Activated CD4-positive, alpha-beta T cell treated with anti-CD3 and anti-CD28 coated beads, Interleukin-2, amount 50 U/mL, for 1 hour (primary cell): ENCODE results near the gene SUSD2.
"Not testable (repeated sequence)": the region's sequence is repeated elsewhere in the genome, so short reads cannot be mapped to it uniquely, and the experiment has no call there.

Experiments
- DNase-seq: peaks from one replicate; pipeline ENCODE4 v3.0.0-alpha.2; 2020

Gene SUSD2, protein sequence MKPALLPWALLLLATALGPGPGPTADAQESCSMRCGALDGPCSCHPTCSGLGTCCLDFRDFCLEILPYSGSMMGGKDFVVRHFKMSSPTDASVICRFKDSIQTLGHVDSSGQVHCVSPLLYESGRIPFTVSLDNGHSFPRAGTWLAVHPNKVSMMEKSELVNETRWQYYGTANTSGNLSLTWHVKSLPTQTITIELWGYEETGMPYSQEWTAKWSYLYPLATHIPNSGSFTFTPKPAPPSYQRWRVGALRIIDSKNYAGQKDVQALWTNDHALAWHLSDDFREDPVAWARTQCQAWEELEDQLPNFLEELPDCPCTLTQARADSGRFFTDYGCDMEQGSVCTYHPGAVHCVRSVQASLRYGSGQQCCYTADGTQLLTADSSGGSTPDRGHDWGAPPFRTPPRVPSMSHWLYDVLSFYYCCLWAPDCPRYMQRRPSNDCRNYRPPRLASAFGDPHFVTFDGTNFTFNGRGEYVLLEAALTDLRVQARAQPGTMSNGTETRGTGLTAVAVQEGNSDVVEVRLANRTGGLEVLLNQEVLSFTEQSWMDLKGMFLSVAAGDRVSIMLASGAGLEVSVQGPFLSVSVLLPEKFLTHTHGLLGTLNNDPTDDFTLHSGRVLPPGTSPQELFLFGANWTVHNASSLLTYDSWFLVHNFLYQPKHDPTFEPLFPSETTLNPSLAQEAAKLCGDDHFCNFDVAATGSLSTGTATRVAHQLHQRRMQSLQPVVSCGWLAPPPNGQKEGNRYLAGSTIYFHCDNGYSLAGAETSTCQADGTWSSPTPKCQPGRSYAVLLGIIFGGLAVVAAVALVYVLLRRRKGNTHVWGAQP

DNA sequence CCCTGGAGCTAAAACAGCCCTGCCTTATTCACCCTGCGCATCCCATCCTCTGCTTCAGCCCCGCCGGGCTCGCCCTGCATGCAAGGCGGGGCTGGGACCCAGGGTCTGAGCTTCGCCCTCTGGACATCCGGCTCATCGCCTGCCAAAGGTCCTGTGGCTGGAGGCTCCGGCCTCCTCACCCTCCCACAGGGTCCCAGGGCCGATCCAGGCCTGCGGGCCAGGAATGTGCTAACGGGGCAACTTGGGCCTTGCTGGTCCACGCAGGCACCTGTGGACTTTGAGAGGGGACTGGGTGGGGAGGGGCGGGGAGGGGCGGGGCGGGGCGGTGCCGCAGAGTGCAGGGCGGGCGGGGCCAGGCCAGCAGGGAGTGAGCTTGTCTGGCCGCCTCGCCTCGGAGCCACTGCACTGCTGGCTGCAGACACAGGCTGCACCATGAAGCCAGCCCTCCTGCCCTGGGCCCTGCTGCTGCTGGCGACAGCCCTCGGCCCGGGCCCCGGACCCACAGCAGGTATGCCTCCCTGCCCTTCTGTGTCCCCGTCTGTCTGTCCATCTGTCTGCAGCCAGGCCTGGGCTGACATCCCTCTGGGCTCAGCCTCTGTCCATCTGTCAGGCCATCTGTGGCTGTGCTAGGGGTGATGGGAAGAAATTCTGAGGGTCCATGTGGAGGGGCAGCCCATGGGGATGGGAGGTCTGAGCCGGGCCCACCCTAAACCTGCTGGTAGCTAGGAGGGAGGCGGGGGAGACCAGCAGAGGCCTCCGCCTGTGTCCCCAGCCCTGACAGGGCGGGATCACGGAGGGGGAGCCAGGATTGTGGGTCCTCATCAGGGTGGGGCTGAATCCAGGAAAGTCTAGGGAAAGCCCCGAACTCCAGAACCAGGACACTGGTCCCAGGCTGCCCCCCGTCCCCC, at the start of gene SUSD2:
TSS of gene SUSD2 (plus strand) at position 400 of the 908 bp plus-strand sequence. CDS start at position 433, 33 bp downstream.
- no peak for DNase-seq

DNA sequence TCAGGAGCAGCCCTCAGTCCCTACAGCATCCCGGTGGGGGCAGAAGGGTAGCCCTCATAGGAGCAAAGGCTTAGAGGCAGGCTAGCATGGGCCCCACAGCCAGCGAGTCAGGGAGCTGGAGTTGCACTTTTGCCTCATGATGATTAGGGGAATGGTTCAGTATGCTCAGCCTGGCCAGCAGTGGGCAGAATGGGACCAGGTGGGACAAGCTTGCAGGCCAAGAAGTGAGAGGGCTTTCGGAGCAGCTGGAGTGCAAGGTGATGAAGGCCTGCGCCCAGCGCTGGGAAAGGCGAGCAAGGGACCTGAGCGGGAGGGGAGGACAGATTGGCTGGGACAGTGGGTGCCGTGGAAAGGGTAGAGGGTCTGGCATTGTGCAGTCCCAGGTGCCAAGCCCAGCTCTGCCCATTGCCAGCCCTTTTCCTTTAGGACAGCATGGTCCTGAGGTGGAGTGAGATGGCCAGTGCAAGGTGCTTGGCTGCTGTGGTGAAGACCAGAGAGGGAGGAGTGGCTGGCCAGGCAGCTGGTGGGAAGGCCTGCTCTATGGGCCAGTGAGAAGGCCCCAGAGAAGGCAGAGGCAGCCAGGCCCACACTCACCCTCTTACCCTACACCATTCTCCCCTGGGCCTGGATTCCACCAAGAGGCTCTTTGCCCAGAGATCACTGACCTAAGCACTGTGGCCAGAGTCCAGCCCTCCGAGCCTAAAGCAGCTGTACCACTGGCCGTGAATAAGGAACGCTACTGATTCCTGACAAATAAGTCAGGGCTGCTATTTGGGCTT, 47.9 kb upstream of the SUSD2 start:
- DNase-seq = peak; percentile 49

DNA sequence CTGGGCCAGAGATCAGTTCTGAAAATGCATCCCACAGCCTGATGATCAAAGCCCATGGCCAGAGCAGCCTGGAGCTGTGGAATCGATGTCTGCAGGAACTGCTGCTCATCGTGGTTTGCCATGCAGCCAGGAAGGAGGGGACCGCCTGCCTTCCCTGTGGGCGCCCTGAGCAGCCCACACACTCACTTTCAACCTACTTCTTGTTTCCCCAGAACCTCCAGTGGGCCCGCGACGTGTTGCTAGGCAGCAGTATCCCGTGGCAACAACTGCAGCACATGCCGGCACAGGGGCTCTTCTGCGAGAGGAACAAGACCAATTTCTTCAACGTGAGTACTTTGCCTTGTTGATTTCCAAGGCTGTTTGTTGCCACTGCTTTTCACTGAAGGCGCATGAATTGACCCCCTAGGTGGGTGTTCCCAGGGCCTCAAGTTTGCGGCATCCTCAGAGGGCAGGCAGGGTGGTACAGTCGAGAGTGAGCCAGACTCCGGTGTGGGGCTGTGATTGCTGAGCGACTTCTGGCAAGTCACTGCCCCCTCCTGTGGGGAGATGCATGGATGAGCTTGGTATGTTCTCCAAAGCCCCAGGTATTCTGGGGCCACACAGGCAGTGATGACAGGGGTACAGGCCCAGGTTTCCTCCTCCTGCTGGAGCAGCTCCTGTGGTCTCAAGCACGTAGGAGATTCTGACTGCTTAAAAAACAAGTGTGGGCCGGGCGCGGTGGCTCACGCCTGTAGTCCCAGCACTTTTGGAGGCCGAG, 47.0 kb upstream of the SUSD2 start:
- peak; percentile 74 for DNase-seq

DNA sequence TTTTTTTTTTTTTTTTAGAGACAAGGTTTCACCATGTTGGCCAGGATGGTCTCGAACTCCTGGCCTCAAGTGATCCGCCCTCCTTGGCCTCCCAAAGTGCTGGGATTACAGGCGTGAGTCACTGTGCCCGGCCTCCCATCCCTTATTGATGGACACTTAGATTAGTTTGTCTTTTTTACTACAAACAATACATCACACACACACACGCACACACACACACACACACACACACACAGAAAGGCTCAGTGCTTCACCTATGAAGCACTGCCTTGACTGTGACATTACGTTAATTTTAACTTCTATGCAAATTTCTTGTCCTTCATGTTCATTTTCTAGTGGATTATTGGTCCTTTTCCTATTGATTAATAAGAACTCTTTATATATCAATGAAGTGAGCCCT, 44.8 kb upstream of the SUSD2 start:
- DNase-seq = not testable (repeated sequence)

DNA sequence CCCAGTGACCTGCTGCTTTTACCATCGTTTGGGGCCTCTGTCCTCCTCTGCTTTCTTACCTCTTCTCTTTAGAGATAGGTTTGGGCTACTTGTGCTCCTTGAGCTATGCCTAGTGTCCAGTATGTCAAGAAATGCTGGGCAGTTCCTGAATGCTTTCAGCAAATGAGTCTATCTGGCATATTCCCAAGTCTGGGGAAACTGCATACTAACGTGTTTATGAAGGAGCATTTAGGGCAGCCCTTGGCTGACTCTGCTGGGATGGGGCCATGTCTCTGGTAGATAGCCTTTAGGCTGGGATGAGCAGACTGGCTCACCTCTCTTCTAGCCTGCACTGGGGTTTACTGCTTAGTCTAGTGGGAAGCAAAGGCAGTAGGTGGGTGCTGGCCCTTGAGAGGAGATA, 43.7 kb upstream of the SUSD2 start:
- DNase-seq = no peak

DNA sequence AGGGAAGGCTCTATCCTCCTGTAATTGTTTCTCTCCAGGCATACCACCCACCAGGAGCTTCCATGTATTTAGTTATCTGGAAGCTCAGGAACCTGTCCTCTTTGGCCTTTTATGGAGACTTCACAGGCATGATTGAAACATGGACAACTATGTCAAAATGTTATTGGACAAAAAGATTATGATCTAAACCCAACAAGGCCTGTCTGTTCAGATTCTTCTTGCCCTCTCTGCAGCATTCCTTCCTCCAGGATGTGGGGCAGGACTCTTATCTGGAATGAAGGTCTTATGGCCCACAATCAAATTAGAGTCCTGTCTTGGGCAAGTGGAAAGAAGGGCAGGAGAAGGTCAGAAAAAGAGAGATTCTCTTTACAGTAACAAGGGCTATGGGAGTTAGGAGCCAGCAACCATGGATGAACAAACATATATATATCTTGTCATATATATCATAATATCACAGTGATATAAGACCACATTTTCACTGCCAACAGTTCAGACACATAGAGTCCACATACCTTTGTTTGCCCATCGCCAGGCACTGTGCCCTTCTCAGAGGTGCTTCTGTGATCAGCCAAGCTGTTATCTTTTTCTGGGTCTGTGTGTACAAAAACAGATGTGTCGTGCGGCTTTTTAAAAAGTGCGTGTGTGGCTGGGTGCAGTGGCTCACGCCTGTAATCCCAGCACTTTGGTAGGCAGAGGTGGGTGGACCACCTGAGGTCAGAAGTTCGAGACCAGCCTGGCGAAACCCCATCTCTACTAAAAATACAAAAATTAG, 42.5 kb upstream of the SUSD2 start:
- no peak for DNase-seq

DNA sequence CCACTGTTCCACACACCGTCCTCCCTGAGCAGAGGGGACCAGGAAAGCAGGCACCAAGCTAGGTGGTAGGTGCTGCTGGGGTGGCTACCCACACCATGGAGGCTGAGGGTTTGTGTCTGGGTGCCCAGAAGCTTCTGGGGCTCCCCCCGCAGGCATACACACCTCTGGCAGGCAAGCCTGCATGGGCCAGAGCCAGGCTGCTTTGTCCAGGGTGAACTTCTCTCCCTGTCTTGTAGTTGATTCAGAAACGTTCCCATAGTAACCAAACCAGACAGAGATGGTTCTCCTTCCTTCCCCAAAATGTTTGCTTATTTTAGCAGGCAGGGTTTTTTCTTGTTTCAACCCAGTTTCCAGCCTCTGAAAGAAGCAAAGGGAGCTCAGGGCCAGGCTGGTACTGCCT, 40.9 kb upstream of the SUSD2 start:
- DNase-seq = no peak

DNA sequence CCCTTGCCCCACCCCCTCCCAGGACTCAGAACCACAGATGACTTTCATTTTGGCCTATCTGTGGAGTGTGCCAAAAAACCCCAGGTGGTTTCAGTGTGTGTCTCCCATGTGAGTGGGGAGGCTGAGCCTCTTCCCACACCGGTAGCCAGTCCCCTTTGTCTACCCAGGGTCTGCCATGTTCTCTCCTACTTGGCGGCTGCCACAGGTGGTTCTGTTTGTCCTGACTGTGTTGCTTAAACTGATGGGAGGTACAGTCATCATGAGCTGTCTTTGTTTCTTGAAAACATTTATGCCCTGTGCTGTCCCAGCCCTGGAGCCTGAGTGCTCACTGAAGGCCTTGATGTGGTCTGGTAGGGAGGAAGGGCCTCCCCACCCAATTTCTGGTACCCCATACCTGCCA, 39.7 kb upstream of the SUSD2 start:
- DNase-seq = no peak

DNA sequence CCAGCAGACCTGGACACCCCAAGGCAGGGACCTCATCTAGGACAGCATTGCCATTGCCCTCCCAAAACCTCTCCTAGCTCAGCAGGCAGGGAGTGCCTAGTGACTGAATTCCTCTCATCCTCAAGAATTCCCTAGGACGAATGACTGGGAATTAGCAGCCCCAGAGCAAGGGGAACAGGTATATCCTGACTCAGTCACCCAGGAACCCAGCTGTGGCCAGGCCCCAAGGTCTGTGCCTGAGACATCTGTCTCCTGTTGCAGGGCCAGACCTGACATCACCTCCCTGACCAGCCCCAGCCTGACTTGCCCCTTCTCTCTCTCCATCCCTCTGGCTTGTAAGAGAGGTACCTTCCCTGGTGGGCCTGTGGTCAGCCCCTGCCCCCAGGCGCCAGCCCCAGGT, 39.0 kb upstream of the SUSD2 start:
- no peak for DNase-seq

DNA sequence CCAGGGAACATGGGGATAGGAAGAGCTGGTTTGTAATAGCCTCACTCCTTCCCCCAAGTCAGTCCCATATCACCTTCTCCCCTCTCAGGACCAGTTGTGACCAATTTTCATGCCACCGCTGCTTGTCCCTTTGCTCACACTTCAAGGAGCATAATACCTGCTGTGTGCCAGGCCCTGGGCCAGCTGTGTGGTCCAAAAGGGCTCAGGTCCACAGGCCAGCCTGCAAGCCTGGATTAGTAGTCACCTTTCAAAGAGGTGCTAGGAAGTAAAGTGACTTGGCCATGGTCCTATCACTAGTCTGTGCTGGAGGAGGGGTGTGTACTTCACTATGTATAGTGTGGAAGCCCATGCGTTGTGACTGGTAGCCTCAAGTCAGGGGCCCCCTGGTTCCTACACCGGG, 38.5 kb upstream of the SUSD2 start:
- DNase-seq = no peak

DNA sequence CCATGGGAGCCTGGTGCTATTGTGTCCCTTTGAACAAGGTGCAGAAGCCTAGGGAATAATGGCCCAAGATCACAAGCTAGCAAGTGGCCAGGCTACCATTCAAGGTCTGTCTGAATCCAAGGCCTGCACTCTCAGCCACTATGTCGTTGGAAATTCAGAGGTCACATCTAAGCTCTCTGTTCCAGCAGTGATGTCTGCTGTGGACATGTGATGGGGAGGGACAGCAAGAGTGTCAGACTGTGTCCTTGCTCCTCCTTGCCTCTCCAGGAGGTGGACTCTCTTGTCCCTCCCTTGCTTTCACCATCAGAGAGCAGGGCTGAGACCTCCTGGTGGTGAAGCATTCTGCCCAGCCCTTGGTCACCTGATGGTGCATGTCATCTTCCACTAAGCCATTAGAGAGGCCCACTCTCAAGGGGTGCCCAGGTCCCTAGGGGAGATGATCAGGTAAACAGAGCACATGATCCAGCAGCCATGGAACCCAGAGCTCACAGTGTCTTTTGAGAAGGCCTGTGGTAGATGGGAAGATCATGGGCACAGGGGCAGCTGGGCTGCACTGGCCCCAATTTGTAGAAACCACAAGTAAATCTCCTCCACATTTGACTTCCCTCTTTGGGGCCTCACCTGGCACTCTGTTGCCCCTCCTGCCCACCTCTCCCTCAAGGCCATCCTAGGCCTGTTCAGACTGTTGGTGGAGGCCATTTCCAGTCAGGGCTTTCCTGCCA, 37.1 kb upstream of the SUSD2 start:
- DNase-seq = no peak

DNA sequence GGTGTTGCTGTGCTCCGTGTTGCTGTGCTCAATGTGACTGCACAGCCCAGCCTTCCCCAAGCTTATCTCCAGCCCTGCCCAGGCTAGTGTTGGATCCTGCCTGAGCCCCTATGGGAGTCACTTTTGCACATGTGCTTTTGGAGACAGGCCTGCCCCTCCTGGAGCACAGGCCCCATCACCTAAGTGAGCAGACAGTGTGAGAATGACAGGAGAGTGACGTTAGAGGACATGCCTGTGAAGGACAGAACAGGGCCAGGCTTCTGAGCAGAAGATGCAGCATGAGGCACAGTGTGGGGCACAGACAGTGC, 36.6 kb upstream of the SUSD2 start:
- no peak for DNase-seq

DNA sequence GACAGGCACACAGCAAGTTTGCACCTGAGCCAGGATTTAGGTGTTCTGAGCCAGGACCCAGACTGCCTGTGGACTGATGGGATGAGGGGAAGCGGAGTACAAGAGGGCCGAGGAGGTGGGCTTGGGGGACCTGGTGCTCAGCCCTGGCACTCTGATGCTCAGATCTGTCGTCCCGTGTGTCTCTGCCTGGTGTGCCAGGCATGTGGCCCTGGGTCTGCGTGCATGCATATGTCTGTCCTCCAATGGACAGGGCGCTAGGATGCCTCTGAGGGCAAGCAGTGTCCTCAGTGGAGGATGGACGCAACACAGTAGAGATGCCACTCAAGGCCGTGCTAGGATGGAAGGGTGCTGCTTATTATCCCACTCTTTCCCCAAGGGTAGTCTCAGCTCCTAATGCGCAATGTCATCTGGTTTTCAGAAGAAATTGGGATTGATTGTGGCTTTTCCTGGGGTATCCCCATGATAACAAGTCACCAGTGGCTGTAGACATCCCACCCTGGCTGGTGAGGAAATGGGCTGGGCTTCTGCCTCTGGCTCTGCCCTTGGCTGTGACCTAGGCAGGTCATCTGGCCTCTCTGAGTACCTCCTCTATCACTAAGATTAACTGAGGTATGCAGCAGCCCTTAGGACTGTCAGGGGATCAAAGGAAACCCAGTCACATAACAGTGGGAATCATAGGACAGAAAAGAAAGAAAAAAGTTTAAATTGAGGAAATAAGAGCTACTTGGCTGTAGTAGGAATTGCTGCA, 35.7 kb upstream of the SUSD2 start:
- DNase-seq = no peak

DNA sequence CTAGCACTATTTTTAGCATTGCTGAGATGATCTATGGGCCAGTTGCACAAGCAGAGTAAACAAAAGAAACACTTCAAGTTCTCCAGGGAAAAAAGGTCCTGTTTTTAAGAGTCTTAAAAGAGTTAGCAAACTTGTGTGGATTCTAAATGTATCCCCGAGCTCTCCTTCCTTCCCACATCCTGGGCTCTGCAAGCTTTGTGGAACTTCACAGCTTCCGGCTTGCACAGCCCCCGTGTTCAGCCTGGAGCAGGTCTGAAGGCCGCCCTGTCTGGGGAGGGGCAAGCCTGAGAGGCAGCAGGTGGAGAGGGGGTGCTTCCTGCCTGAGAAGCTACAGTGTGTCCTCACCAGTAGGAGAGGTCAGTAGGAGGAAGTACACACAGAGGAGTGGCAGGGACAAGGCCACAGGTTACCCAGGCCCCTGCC, 35.1 kb upstream of the SUSD2 start:
- DNase-seq = no peak

DNA sequence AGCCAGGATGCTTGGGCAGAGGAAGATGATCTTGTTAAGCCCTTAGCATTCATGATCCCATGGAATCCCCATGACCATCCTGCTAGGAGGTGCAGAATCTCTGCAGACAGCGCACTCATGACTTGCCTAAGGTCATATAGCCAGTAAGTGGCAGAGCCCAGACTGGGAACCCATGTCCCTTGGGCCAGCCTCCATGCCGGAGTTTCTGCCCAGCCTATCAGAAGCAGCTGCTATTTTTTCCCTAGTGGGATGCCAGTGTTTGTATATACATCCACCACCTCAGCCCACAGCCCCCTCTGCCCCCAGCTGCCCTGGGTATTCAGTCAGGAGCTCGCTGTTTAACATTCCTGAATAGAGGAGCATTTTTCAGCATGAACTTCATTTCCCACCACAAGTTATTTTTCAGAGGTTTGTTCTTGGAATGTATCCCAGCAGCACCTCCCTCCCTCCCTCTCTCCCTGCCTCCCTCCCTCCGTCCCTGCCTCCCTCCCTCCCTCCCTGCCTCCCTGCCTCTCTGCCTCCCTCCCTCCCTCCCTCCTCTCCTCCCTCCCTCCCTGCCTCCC, 34.4 kb upstream of the SUSD2 start:
- no peak for DNase-seq

DNA sequence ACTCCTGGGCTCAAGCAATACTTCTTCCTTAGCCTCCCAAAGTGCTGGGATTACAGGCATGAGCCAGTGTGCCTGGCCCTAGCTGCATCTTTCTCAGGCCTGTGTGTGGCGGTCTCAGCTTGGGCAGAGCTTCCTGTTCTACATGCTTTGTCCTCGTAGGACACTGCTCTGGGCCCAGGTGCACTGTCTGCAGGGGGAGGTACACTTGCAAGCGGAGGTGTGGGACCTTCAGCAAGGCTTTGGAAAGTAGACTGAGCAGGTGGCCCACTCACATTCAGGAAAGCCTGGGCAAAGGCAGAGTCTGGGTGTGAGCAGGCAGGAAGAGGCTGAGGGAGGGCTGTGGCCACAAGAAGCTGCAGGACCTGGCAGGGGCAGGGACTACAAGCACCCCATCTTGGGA, 33.6 kb upstream of the SUSD2 start:
- no peak for DNase-seq

DNA sequence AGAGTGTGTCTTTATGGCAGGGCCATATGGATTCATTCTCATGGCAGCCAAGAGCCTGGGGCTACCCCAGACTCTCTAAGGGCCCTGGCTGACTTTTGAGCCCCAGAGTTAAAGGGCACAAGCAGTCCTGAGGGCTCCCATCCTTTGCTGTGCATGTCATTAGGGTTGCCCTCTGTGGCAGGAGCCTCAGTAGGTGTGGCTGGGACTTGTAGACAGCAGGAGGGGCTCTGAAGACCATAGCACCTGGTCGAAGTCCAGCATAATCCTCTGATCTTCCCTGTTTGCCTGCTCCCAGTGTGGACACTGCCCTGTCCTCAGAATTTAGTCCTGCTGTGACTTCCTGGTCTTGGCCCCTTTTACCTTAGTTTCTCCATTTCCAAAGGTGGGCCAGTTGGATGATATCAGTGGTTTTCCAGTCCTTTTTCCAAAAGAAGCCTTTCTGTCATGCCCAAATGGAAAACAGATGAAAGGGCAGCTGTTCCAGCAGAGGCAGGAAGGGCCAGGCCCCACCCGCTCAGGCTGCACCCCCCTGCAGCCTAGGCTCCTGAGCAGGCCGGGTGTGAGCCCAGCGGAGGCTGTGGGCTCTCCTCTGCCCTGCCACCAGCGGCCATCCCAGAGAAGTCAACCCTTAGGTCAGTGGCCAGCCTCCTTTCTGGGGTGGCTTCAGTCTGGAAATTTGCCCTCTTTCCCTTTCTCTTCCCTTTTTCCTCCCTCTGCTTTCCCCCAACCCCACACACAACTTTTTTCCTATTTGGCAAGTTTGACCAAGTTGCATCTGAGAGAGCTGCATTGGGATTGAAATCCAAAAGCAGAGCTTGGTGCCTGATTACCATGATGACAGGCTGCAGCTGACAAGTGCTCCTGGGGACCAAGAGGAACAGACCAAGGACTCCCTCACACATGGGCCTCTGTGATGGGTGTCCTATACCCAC, 32.8 kb upstream of the SUSD2 start:
- no peak for DNase-seq

DNA sequence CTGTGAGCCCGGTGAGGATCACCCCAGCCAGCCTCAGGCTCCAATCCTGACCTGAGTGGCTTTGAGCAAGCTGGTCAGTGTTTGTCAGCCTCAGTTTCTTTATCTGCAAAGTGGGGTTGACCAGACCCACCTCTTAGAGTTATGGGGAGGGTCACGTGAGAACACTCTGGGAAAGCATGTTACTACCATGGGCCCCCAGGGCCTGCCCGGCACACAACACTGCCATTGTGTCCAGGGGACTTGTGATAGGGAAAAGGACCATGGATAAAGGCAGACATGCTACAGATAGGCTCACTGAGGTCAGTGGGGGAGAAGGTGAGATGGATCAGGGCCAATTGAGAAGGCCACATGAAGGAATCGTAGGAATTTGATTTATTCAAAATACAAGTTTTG, 32.1 kb upstream of the SUSD2 start:
- no peak for DNase-seq
